GM12801 (cell line): ENCODE results near the gene CBX2.

Experiments used
- CTCF ChIP-seq: IDR thresholded peaks from one replicate; pipeline ENCODE4 v1.5.1; 2011; ENCODE audit warnings: control low read depth; ENCODE audit not compliant: insufficient read length; ENCODE audit errors: extremely low read depth

Gene CBX2

GRCh38 chr17:79732804-79733691, 44.9 kb upstream of the CBX2 start:
- no peak for TF ChIP-seq CTCF

- TF ChIP-seq CTCF: no peak
Observed at GRCh38 chr17:79733692-79734070, 44.3 kb upstream of the CBX2 start.

GRCh38 chr17:79735096-79735495, 42.9 kb upstream of the CBX2 start:
- no peak for TF ChIP-seq CTCF

- no peak for TF ChIP-seq CTCF
Observed at GRCh38 chr17:79737046-79737921, 40.7 kb upstream of the CBX2 start.

GRCh38 chr17:79737922-79738578, 39.9 kb upstream of the CBX2 start:
- TF ChIP-seq CTCF: no peak

GRCh38 chr17:79738643-79739042, 39.3 kb upstream of the CBX2 start:
- no peak for TF ChIP-seq CTCF
